ENCODE measurements around the gene ZMIZ1. TPM values are rescaled to one million over a fixed set of nuclear protein-coding genes. Genes with fewer than 3 reads are reported as not detected.

The ZMIZ1 gene
- total RNA-seq, 1 donor from 2014 or later: 50.1 TPM

- DNase-seq (ENCODE audit: extremely low read depth, low read depth, low spot score): no peak
Measured at GRCh38 chr10:79096514-79096913, 27.7 kb downstream of the ZMIZ1 start.

GRCh38 chr10:79097021-79097872, 28.5 kb downstream of the ZMIZ1 start:
- no peak for DNase-seq (ENCODE audit: extremely low read depth, low read depth, low spot score)

- no peak for DNase-seq (ENCODE audit: extremely low read depth, low read depth, low spot score)
Measured at GRCh38 chr10:79098061-79098460, 29.3 kb downstream of the ZMIZ1 start.

- no peak for DNase-seq (ENCODE audit: extremely low read depth, low read depth, low spot score)
Measured at GRCh38 chr10:79098596-79099015, 29.8 kb downstream of the ZMIZ1 start.

GRCh38 chr10:79099898-79100448, 31.2 kb downstream of the ZMIZ1 start:
- no peak for DNase-seq (ENCODE audit: extremely low read depth, low read depth, low spot score)

- DNase-seq (ENCODE audit: extremely low read depth, low read depth, low spot score): no peak
Measured at GRCh38 chr10:79100771-79101170, 32.0 kb downstream of the ZMIZ1 start.

GRCh38 chr10:79101560-79102497, 33.1 kb downstream of the ZMIZ1 start:
- no peak for DNase-seq (ENCODE audit: extremely low read depth, low read depth, low spot score)

- no peak for DNase-seq (ENCODE audit: extremely low read depth, low read depth, low spot score)
Measured at GRCh38 chr10:79102498-79102874, 33.7 kb downstream of the ZMIZ1 start.

GRCh38 chr10:79103129-79103528, 34.4 kb downstream of the ZMIZ1 start:
- DNase-seq (ENCODE audit: extremely low read depth, low read depth, low spot score): no peak

- no peak for DNase-seq (ENCODE audit: extremely low read depth, low read depth, low spot score)
Measured at GRCh38 chr10:79103585-79103984, 34.8 kb downstream of the ZMIZ1 start.

- DNase-seq (ENCODE audit: extremely low read depth, low read depth, low spot score): no peak
Measured at GRCh38 chr10:79105150-79105739, 36.5 kb downstream of the ZMIZ1 start.

- no peak for DNase-seq (ENCODE audit: extremely low read depth, low read depth, low spot score)
Measured at GRCh38 chr10:79105818-79106217, 37.1 kb downstream of the ZMIZ1 start.

- no peak for DNase-seq (ENCODE audit: extremely low read depth, low read depth, low spot score)
Measured at GRCh38 chr10:79106256-79107050, 37.7 kb downstream of the ZMIZ1 start.

GRCh38 chr10:79107736-79108264, 39.0 kb downstream of the ZMIZ1 start:
- no peak for DNase-seq (ENCODE audit: extremely low read depth, low read depth, low spot score)

GRCh38 chr10:79108728-79109127, 40.0 kb downstream of the ZMIZ1 start:
- DNase-seq (ENCODE audit: extremely low read depth, low read depth, low spot score): no peak

GRCh38 chr10:79111427-79111826, 42.7 kb downstream of the ZMIZ1 start:
- no peak for DNase-seq (ENCODE audit: extremely low read depth, low read depth, low spot score)

- no peak for DNase-seq (ENCODE audit: extremely low read depth, low read depth, low spot score)
Measured at GRCh38 chr10:79111846-79112614, 43.3 kb downstream of the ZMIZ1 start.

GRCh38 chr10:79112881-79113431, 44.2 kb downstream of the ZMIZ1 start:
- DNase-seq (ENCODE audit: extremely low read depth, low read depth, low spot score): no peak

GRCh38 chr10:79113827-79114226, 45.1 kb downstream of the ZMIZ1 start:
- no peak for DNase-seq (ENCODE audit: extremely low read depth, low read depth, low spot score)
